Prostate gland (tissue), 2 donors: ENCODE results near the gene MAP3K19. TPM values are rescaled to one million over a fixed set of nuclear protein-coding genes. Genes with fewer than 3 reads are reported as not detected.
"Not testable (repeated sequence)": the region's sequence is repeated elsewhere in the genome, so short reads cannot be mapped to it uniquely, and the experiment has no call there.

Experiments used
- DNase-seq: peaks from one replicate; pipeline ENCODE4 v3.0.0-alpha.2; 2019; ENCODE audit warnings: low spot score
- H3K27ac ChIP-seq, 2 donors: fragments of 200-600 bp; sonication (generic); 2 replicates each; pipeline ENCODE4 v1.5.1; 2017 to 2019
- H3K27me3 ChIP-seq: fragments of 200-600 bp; sonication (generic); replicated peaks from 2 replicates; pipeline ENCODE4 v1.5.1; 2019; ENCODE audit not compliant: insufficient read depth
- H3K36me3 ChIP-seq, 2 donors: fragments of 200-600 bp; sonication (generic); 1 replicate in 1 of 2; 2 replicates in 1 of 2; pipeline versions ENCODE4 v1.5.1 to v1.8.1; 2017 to 2019
- H3K4me1 ChIP-seq: fragments of 200-600 bp; sonication (generic); replicated peaks from 2 replicates; pipeline ENCODE4 v1.5.1; 2019
- H3K4me3 ChIP-seq, 2 donors: fragments of 200-600 bp; sonication (generic); 2 replicates each; pipeline ENCODE4 v1.5.1; 2017 to 2019
- H3K9me3 ChIP-seq: fragments of 200-600 bp; sonication (generic); 2 replicates; pipeline ENCODE4 v1.5.1; 2017
- POLR2A ChIP-seq: fragments of 450-650 bp; IDR thresholded peaks from one replicate; pipeline ENCODE4 v1.6.1; 2016; ENCODE audit warnings: antibody characterized with exemption, mild to moderate bottlenecking
- POLR2AphosphoS5 ChIP-seq: sonication (generic); formaldehyde crosslinking; IDR thresholded peaks from one replicate; pipeline ENCODE4 v1.6.1; 2017; ENCODE audit warnings: antibody characterized with exemption
- WGBS: methylation state at CpG from one replicate; pipeline ENCODE4 v1.1.5; 2018; 5-methylcytosine and 5-hydroxymethylcytosine counted together
- intact Hi-C: fragments of 100-400 bp; cut with DNase I; formaldehyde crosslinking; loops from one replicate; pipeline ENCODE4 v1.14.2; 2022
- total RNA-seq, 2 donors: library from RNA; depleted of rRNA; stranded (reverse); fragments of >200 nt; gene quantifications; one replicate each; pipeline ENCODE4 v1.1.0, GENCODE V29; 2016
- TF ChIP-seq, protein P1 (sequence below), 4 experiments: fragments of 200-600 bp in 2 of 4; fragments of 450-650 bp in 2 of 4; sonication (generic) in 2 of 4; IDR thresholded peaks; 1 replicate in 3 of 4; 2 replicates in 1 of 4; pipeline ENCODE4 v1.5.1; 2016 to 2019; ENCODE audit warnings: antibody characterized with exemption in 4 of 4, mild to moderate bottlenecking in 2 of 4, moderate library complexity in 2 of 4

Gene MAP3K19
- total RNA-seq, 2 donors from 2014 or later = 2.7 TPM; not detected in 1

DNA sequence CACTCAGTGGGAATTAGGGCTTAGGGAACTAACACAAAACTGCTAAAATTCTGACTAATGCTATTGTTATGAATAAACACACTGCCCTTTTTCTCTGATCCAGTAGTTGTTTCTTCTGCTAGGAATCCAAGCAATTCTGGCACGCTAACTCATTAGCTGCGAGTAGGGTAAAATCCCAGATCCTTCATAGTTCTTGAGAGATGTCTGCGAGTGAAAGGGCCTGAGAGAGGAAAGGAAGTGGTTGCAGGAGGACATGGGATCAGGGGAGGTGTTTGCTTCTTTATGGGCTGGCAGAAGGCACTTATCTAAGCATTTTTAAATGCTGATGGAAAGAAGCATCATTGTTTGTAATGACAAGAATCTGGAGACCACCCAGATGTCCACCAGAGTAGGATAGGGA is 9.4 kb downstream of the MAP3K19 start:
- H3K27ac ChIP-seq = no peak overlapping the region
- intact Hi-C loops = no loop called here

DNA sequence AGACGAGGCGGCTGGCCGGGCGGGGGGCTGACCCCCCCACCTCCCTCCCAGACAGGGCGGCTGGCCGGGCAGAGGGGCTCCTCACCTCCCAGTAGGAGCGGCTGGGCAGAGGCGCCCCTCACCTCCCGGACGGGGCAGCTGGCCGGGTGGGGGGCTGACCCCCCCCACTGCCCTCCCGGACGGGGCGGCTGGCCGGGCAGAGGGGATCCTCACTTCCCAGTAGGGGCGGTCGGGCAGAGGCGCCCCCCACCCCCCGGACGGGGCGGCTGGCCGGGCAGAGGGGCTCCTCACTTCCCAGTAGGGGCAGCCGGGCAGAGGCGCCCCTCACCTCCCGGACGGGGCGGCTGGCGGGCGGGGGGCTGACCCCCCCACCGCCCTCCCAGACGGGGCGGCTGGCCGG is 14.0 kb downstream of the MAP3K19 start:
- WGBS = no CpG with 5 or more reads among the region's 33 CpGs
- H3K4me3 ChIP-seq, H3K27me3 ChIP-seq, H3K9me3 ChIP-seq, DNase-seq, intact Hi-C loops, H3K27ac ChIP-seq, H3K36me3 ChIP-seq, H3K4me1 ChIP-seq: not testable (repeated sequence)

More for the DNA sequence above, 9.4 kb downstream of the MAP3K19 start:
- no peak overlapping the region for H3K4me3 ChIP-seq
- DNase-seq = no peak
- H3K4me1 ChIP-seq = no peaks in the 10 kb centered on the region
- H3K36me3 ChIP-seq = no peaks in the 10 kb centered on the region
- WGBS = 78% methylated on average over 3 of the region's 3 CpGs
- no peaks in the 10 kb centered on the region for H3K27me3 ChIP-seq
- no peaks in the 10 kb centered on the region for H3K9me3 ChIP-seq
- TF ChIP-seq POLR2A (no peak), POLR2AphosphoS5 (no peak)
- TF ChIP-seq, protein P1, sequence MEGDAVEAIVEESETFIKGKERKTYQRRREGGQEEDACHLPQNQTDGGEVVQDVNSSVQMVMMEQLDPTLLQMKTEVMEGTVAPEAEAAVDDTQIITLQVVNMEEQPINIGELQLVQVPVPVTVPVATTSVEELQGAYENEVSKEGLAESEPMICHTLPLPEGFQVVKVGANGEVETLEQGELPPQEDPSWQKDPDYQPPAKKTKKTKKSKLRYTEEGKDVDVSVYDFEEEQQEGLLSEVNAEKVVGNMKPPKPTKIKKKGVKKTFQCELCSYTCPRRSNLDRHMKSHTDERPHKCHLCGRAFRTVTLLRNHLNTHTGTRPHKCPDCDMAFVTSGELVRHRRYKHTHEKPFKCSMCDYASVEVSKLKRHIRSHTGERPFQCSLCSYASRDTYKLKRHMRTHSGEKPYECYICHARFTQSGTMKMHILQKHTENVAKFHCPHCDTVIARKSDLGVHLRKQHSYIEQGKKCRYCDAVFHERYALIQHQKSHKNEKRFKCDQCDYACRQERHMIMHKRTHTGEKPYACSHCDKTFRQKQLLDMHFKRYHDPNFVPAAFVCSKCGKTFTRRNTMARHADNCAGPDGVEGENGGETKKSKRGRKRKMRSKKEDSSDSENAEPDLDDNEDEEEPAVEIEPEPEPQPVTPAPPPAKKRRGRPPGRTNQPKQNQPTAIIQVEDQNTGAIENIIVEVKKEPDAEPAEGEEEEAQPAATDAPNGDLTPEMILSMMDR (IDR thresholded peaks at IDR 0.05) = no peak

- no peak overlapping the region for H3K4me3 ChIP-seq
- intact Hi-C loops = no loop called here
- H3K4me1 ChIP-seq = no peaks in the 10 kb centered on the region
- no peak for DNase-seq
- WGBS = 94% methylated on average over 1 of the region's 1 CpG
- no peak overlapping the region for H3K27ac ChIP-seq
- TF ChIP-seq POLR2AphosphoS5 (no peak), POLR2A (no peak)
- TF ChIP-seq, protein P1 (IDR thresholded peaks at IDR 0.05) = no peak
- no peaks in the 10 kb centered on the region for H3K27me3 ChIP-seq
- no peaks in the 10 kb centered on the region for H3K9me3 ChIP-seq
- H3K36me3 ChIP-seq = no peaks in the 10 kb centered on the region
Measured at GRCh38 chr2:135030826-135031225, 16.4 kb downstream of the MAP3K19 start.

DNA sequence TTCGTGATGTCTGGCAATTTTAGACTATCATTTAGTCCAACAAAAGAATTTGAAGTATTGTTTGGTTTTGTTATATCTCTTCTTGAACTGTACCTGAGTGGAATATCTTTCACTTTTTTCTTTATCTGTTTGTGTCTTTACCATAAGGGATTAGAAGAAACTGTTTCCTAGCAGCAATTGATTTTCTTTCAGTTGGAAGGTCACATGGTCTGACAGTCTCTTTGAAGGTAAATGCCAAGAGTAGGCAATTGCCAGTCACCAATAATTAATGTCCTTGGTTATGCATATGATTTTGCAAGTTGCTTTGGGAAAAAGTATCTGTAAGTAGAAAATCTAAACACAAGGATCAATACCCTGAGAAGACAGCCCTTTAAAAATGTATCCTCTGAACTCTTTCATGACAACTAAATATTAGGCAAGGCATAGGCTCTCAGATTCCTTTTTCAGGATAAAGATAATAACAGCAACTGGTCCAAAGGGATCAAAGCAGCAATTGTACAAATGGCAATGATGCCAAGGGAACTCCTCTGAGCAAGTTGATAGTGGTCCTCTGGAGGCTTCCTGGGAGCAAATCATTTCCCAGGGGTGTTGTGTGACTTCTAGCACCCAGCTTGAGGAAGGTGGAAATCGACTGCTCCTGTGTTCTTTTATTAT is 17.6 kb downstream of the MAP3K19 start:
- no peaks in the 10 kb centered on the region for H3K4me1 ChIP-seq
- intact Hi-C loops = no loop called here
- no peak overlapping the region for H3K4me3 ChIP-seq
- H3K36me3 ChIP-seq = no peaks in the 10 kb centered on the region
- no peak overlapping the region for H3K27ac ChIP-seq
- DNase-seq = no peak
- WGBS = 79% methylated on average over 2 of the region's 2 CpGs
- H3K9me3 ChIP-seq = no peaks in the 10 kb centered on the region
- no peak for TF ChIP-seq POLR2A
- H3K27me3 ChIP-seq = no peaks in the 10 kb centered on the region

- TF ChIP-seq, protein P1 (IDR thresholded peaks at IDR 0.05) = no peak
- TF ChIP-seq POLR2A (no peak), POLR2AphosphoS5 (no peak)
- Histone ChIP-seq H3K4me3 (no peak overlapping the region), H3K4me1 (no peaks in the 10 kb centered on the region), H3K36me3 (no peaks in the 10 kb centered on the region), H3K27ac (no peak overlapping the region), H3K9me3 (no peaks in the 10 kb centered on the region), H3K27me3 (no peaks in the 10 kb centered on the region)
- DNase-seq = no peak
- intact Hi-C loops = no loop called here
- WGBS = 86% methylated on average over 5 of the region's 5 CpGs
Measured at GRCh38 chr2:135023886-135024485, 23.3 kb downstream of the MAP3K19 start.
